ENCODE measurements around the gene ANO5.

GRCh38 chr11:22162756-22163155, 30.1 kb upstream of the ANO5 start:
- TF ChIP-seq POLR2A (IDR thresholded peaks at IDR 0.05) (no peak), CTCF (IDR thresholded peaks at IDR 0.05) (no peak)

All from vagina (tissue), 2 donors.